ENCODE measurements around the gene POLD2.

POLD2 gene

GRCh38 chr7:44100458-44101302 lies 22.7 kb downstream of the POLD2 start:
- peak; percentile 87 for DNase-seq

- no peak for DNase-seq
Observed at GRCh38 chr7:44099669-44100068, 23.7 kb downstream of the POLD2 start.

- DNase-seq: no peak
Observed at GRCh38 chr7:44098092-44099068, 25.0 kb downstream of the POLD2 start.

GRCh38 chr7:44097064-44097932 lies 26.1 kb downstream of the POLD2 start:
- no peak for DNase-seq

GRCh38 chr7:44096326-44096881 lies 26.9 kb downstream of the POLD2 start:
- no peak for DNase-seq

- no peak for DNase-seq
Observed at GRCh38 chr7:44095781-44096180, 27.6 kb downstream of the POLD2 start.

- no peak for DNase-seq
Observed at GRCh38 chr7:44094883-44095592, 28.3 kb downstream of the POLD2 start.

- DNase-seq: no peak
Observed at GRCh38 chr7:44094365-44094764, 29.0 kb downstream of the POLD2 start.

GRCh38 chr7:44093102-44093641 lies 30.2 kb downstream of the POLD2 start:
- DNase-seq: no peak

- peak; percentile 93 for DNase-seq
Observed at GRCh38 chr7:44087911-44088838, 35.2 kb downstream of the POLD2 start.

- DNase-seq: no peak
Observed at GRCh38 chr7:44086627-44087026, 36.7 kb downstream of the POLD2 start.

- DNase-seq: no peak
Observed at GRCh38 chr7:44085546-44085945, 37.8 kb downstream of the POLD2 start.

GRCh38 chr7:44084701-44085100 lies 38.6 kb downstream of the POLD2 start:
- DNase-seq: peak; percentile 61

- no peak for DNase-seq
Observed at GRCh38 chr7:44083796-44084195, 39.6 kb downstream of the POLD2 start.

GRCh38 chr7:44082541-44083207 lies 40.7 kb downstream of the POLD2 start:
- DNase-seq: peak; percentile 99

GRCh38 chr7:44081266-44081748 lies 42.0 kb downstream of the POLD2 start:
- no peak for DNase-seq

- no peak for DNase-seq
Observed at GRCh38 chr7:44080686-44081265, 42.6 kb downstream of the POLD2 start.

- no peak for DNase-seq
Observed at GRCh38 chr7:44080118-44080517, 43.2 kb downstream of the POLD2 start.
